Upper lobe of left lung (tissue), 4 donors: ENCODE measurements around the gene MANSC1.

Experiments used
- POLR2A ChIP-seq, 4 donors: fragments of 450-650 bp; IDR thresholded peaks; one replicate each; pipeline ENCODE4 v1.5.1; 2016 to 2017; ENCODE audit warnings: antibody characterized with exemption in 4 of 4, mild to moderate bottlenecking in 2 of 4
- POLR2AphosphoS5 ChIP-seq, 2 donors: sonication (generic); formaldehyde crosslinking; IDR thresholded peaks; one replicate each; pipeline ENCODE4 v1.5.1; 2017; ENCODE audit warnings: antibody characterized with exemption in 2 of 2

- TF ChIP-seq POLR2AphosphoS5 (IDR thresholded peaks at IDR 0.05): no peak
- TF ChIP-seq POLR2A (IDR thresholded peaks at IDR 0.05): no peak
Measured at GRCh38 chr12:12338527-12339168, 11.4 kb downstream of the MANSC1 start.
